Osteocyte (in vitro differentiated cells): ENCODE measurements around the gene ZMAT5. TPM values are rescaled to one million over a fixed set of nuclear protein-coding genes. Genes with fewer than 3 reads are reported as not detected.

Experiments
- DNase-seq: peaks from one replicate; pipeline ENCODE4 v3.0.0; 2021; ENCODE audit warnings: mixed read lengths; ENCODE audit not compliant: unreplicated experiment; ENCODE audit errors: extremely low spot score
- H3K27ac Mint-ChIP-seq: one replicate; pipeline ENCODE4 v1.8.0; 2021; ENCODE audit warnings: mild to moderate bottlenecking, mixed read lengths; ENCODE audit not compliant: unreplicated experiment
- H3K27me3 Mint-ChIP-seq: one replicate; pipeline ENCODE4 v1.8.0; 2021; ENCODE audit warnings: mixed read lengths; ENCODE audit not compliant: unreplicated experiment
- H3K36me3 Mint-ChIP-seq: one replicate; pipeline ENCODE4 v1.8.0; 2021; ENCODE audit warnings: mixed read lengths; ENCODE audit not compliant: unreplicated experiment
- H3K4me1 Mint-ChIP-seq: one replicate; pipeline ENCODE4 v1.8.0; 2021; ENCODE audit warnings: mixed read lengths; ENCODE audit not compliant: unreplicated experiment
- H3K4me3 Mint-ChIP-seq: one replicate; pipeline ENCODE4 v1.8.0; 2021; ENCODE audit warnings: mild to moderate bottlenecking, moderate library complexity, mixed read lengths; ENCODE audit not compliant: unreplicated experiment
- H3K9me3 Mint-ChIP-seq: one replicate; pipeline ENCODE4 v1.8.0; 2021; ENCODE audit warnings: mixed read lengths; ENCODE audit not compliant: unreplicated experiment
- CTCF ChIP-seq: fragments of 200-600 bp; sonication (generic); IDR thresholded peaks from 2 replicates; pipeline ENCODE4 v1.5.0; 2021; ENCODE audit warnings: antibody characterized with exemption, mild to moderate bottlenecking, moderate library complexity
- total RNA-seq: library from RNA; stranded (reverse); gene quantifications from 2 replicates; pipeline ENCODE4 v1.2.1, GENCODE V29; 2021

The ZMAT5 gene
- total RNA-seq, 1 donor from 2014 or later: 25.0 TPM

- H3K4me1 Mint-ChIP-seq: no peaks in the 10 kb centered on the region
- H3K27me3 Mint-ChIP-seq: no peaks in the 10 kb centered on the region
- no peak for TF ChIP-seq CTCF
- no peak for DNase-seq
- H3K9me3 Mint-ChIP-seq: no peaks in the 10 kb centered on the region
- no peak overlapping the region for H3K4me3 Mint-ChIP-seq
- H3K36me3 Mint-ChIP-seq: peaks cover 20% of the 10 kb centered on the region
- no peak overlapping the region for H3K27ac Mint-ChIP-seq
These were observed 21.9 kb downstream of the ZMAT5 start for GRCh38 chr22:29744902-29745301.

- no peaks in the 10 kb centered on the region for H3K4me1 Mint-ChIP-seq
- H3K36me3 Mint-ChIP-seq: peaks cover 14% of the 10 kb centered on the region
- H3K9me3 Mint-ChIP-seq: no peaks in the 10 kb centered on the region
- no peaks in the 10 kb centered on the region for H3K27me3 Mint-ChIP-seq
- DNase-seq: no peak
- H3K27ac Mint-ChIP-seq: no peak overlapping the region
- no peak for TF ChIP-seq CTCF
- no peak overlapping the region for H3K4me3 Mint-ChIP-seq
These were observed 24.5 kb downstream of the ZMAT5 start for GRCh38 chr22:29742326-29742725.

- no peak for TF ChIP-seq CTCF
- Mint-ChIP-seq H3K4me1 (no peaks in the 10 kb centered on the region), H3K36me3 (peaks cover 13% of the 10 kb centered on the region), H3K27ac (no peak overlapping the region), H3K4me3 (no peak overlapping the region), H3K27me3 (no peaks in the 10 kb centered on the region), H3K9me3 (no peaks in the 10 kb centered on the region)
- DNase-seq: no peak
These were observed 24.9 kb downstream of the ZMAT5 start for GRCh38 chr22:29741926-29742325.

- no peak for TF ChIP-seq CTCF
These were observed 26.6 kb downstream of the ZMAT5 start for GRCh38 chr22:29740216-29740615.

GRCh38 chr22:29739346-29739875, 27.4 kb downstream of the ZMAT5 start:
- no peak for TF ChIP-seq CTCF
- DNase-seq: no peak
- Mint-ChIP-seq H3K36me3 (peaks cover 10% of the 10 kb centered on the region), H3K9me3 (no peaks in the 10 kb centered on the region), H3K27me3 (no peaks in the 10 kb centered on the region), H3K4me1 (no peaks in the 10 kb centered on the region), H3K4me3 (no peak overlapping the region), H3K27ac (no peak overlapping the region)

More at GRCh38 chr22:29740216-29740615, 26.6 kb downstream of the ZMAT5 start:
- H3K27me3 Mint-ChIP-seq: no peaks in the 10 kb centered on the region
- no peaks in the 10 kb centered on the region for H3K9me3 Mint-ChIP-seq
- no peak for DNase-seq
- H3K27ac Mint-ChIP-seq: no peak overlapping the region
- no peak overlapping the region for H3K4me3 Mint-ChIP-seq
- no peaks in the 10 kb centered on the region for H3K4me1 Mint-ChIP-seq
- peaks cover 9% of the 10 kb centered on the region for H3K36me3 Mint-ChIP-seq
